Left lung (tissue), 10 donors: Measurements from ENCODE around the gene SSC5D. TPM values are rescaled to one million over a fixed set of nuclear protein-coding genes. Genes with fewer than 3 reads are reported as not detected.

ENCODE experiments used
- ATAC-seq: fragments of 200-7000 bp; cut with Tn5 transposase; one replicate; pipeline ENCODE4 v1.9.1; 2020; ENCODE audit warnings: moderate library complexity
- DNase-seq, 4 donors: peaks; one replicate each; pipeline ENCODE4 v3.0.0-alpha.2; 2013 to 2020
- H3K27ac ChIP-seq, 2 donors: fragments of 200-600 bp; sonication (generic) in 1 of 2; one replicate each; pipeline versions ENCODE4 v1.5.0 to v1.8.0; 2020 to 2021
- H3K27me3 ChIP-seq, 2 donors: fragments of 200-600 bp; sonication (generic) in 1 of 2; one replicate each; pipeline versions ENCODE4 v1.5.0 to v1.8.0; 2020 to 2021
- H3K36me3 ChIP-seq, 2 donors: fragments of 200-600 bp; sonication (generic) in 1 of 2; one replicate each; pipeline versions ENCODE4 v1.5.0 to v1.8.0; 2020 to 2021
- H3K4me1 ChIP-seq, 2 donors: fragments of 200-600 bp; one replicate each; pipeline ENCODE4 v1.8.0; 2021
- H3K4me3 ChIP-seq, 2 donors: fragments of 200-600 bp; sonication (generic) in 1 of 2; one replicate each; pipeline versions ENCODE4 v1.5.0 to v1.8.0; 2020 to 2021; ENCODE audit warnings: mild to moderate bottlenecking in 1 of 2
- H3K9me3 ChIP-seq, 2 donors: fragments of 200-600 bp; sonication (generic) in 1 of 2; one replicate each; pipeline versions ENCODE4 v1.5.0 to v1.8.0; 2020 to 2021
- intact Hi-C, 2 donors: fragments of 100-400 bp; cut with DNase I; formaldehyde crosslinking; loops; one replicate each; pipeline versions ENCODE4 v1.11.2 to v1.14.2; 2022
- polyA plus RNA-seq, 6 donors: library from polyadenylated mRNA; unstranded; fragments of 120-200 nt; gene quantifications; one replicate each; pipeline ENCODE4 v1.2.1, GENCODE V29; 2013; ENCODE audit not compliant: insufficient read length in 6 of 6
- total RNA-seq, 2 donors: library from RNA; stranded (reverse); fragmentation: NEBNext Ultra II Directional; extraction: Animal tissue kit (Norgen Biotek cat#: 25700); gene quantifications; one replicate each; pipeline ENCODE4 v1.2.1, GENCODE V29; 2021
- TF ChIP-seq, protein P1 (sequence below), 2 donors: fragments of 200-600 bp; sonication (generic) in 1 of 2; IDR thresholded peaks; one replicate each; pipeline versions ENCODE4 v1.5.0 to v1.8.0; 2021; ENCODE audit warnings: antibody characterized with exemption in 2 of 2
- donor health status: DM: no; HTN: yes; CAD: no.
- donor health status: DM: no; HTN: no; CAD: no.

Gene SSC5D
- total and polyA plus RNA-seq, 8 donors: 4.1 to 45.9 (median 8.0) TPM

DNA sequence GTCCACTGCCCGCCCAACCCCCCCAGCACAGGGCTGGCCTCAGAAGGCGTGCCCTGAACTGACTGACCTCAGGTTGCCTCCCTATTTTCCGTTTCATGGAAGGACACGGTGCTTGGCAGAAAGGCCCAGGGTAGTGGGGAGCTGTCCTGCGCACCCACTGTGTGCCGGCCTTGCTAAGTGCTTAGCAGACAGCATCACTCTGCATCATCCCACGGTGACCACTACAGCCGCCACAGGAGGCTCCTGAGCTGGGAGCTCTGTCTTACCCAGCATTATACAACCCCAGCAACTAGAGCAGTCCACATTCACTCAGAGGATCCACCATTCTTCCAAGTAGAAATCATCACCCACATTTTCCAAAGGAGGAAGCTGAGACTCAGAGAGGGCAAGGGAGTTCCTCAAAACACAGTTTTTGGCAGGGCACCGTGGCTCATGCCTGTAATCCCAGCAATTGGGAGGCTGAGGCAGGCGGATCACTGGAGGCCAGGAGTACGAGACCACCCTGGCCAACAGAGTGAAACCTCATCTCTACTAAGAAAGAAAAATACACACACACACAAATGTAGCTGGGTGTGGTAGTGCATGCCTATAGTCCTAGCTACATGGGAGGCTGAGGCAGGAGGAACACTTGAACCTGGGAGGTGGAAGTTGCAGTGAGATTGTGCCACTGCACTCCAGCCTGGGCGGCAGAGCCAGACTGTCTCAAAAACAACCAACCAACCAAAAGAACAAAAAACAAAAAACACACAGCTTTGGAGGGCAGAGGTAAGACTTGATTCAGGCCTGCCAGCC, 47.1 kb downstream of the SSC5D start:
- ATAC-seq: no peak
- no peak for DNase-seq

DNA sequence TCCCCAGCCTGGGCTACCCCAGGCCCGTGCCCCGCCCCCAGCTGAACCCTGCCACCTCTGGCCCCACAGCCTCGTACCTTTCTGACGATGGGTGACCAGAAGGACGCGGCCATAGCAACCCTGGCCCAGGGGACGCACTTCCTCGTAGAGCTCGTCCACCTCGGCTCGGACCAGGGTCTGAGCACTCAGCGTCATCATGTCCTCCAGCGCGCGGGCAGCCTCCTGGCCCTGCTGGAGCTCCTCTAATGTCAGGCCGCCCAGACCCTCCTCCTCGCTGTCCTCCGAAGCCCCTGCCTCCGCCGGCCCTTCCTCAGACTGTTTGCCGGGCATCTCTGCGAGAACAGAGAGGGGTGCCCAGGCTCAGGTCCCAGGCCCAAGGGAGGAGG, 47.7 kb downstream of the SSC5D start:
- TF ChIP-seq, protein P1, sequence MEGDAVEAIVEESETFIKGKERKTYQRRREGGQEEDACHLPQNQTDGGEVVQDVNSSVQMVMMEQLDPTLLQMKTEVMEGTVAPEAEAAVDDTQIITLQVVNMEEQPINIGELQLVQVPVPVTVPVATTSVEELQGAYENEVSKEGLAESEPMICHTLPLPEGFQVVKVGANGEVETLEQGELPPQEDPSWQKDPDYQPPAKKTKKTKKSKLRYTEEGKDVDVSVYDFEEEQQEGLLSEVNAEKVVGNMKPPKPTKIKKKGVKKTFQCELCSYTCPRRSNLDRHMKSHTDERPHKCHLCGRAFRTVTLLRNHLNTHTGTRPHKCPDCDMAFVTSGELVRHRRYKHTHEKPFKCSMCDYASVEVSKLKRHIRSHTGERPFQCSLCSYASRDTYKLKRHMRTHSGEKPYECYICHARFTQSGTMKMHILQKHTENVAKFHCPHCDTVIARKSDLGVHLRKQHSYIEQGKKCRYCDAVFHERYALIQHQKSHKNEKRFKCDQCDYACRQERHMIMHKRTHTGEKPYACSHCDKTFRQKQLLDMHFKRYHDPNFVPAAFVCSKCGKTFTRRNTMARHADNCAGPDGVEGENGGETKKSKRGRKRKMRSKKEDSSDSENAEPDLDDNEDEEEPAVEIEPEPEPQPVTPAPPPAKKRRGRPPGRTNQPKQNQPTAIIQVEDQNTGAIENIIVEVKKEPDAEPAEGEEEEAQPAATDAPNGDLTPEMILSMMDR (IDR thresholded peaks at IDR 0.05): no peak
- intact Hi-C loops: no loop called here
- no peak for ATAC-seq
- DNase-seq: no peak
- Histone ChIP-seq H3K27me3 (peaks cover 0 to 6% of the 10 kb centered on the region in 2 donors), H3K4me1 (no peaks in the 10 kb centered on the region), H3K27ac (no peak overlapping the region), H3K36me3 (no peaks in the 10 kb centered on the region), H3K9me3 (no peaks in the 10 kb centered on the region), H3K4me3 (no peak overlapping the region)

More for the DNA sequence above, 47.1 kb downstream of the SSC5D start:
- H3K27me3 ChIP-seq: no peaks in the 10 kb centered on the region
- H3K27ac ChIP-seq: no peak overlapping the region
- TF ChIP-seq, protein P1 (IDR thresholded peaks at IDR 0.05): no peak
- no peak overlapping the region for H3K4me3 ChIP-seq
- no peaks in the 10 kb centered on the region for H3K4me1 ChIP-seq
- intact Hi-C loops: no loop called here
- no peaks in the 10 kb centered on the region for H3K9me3 ChIP-seq
- no peaks in the 10 kb centered on the region for H3K36me3 ChIP-seq

DNA sequence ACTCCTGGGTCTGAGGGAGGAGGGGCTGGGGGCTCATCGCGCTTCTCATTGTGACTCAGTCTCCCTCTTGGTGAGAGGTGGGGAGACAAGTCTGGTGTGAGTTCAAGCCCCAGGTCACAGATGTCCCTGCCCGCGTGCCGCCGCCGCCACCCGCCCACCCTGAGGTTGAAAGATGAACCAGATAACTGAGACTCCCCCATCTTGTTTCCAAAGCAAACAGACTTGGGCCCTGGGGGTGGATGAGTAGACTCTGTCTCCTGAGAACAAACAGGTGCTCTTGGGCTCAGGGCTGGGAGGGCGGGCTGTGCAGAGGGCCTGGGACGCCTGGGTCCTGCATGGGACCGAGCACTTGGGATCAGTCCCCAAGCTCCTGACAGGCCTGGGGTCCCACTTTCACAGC, 48.1 kb downstream of the SSC5D start:
- ATAC-seq (no peak), DNase-seq (no peak)
- no peak overlapping the region for H3K27ac ChIP-seq
- no peak overlapping the region for H3K4me3 ChIP-seq
- no peaks in the 10 kb centered on the region for H3K9me3 ChIP-seq
- TF ChIP-seq, protein P1 (IDR thresholded peaks at IDR 0.05): no peak
- no peaks in the 10 kb centered on the region for H3K4me1 ChIP-seq
- H3K36me3 ChIP-seq: no peaks in the 10 kb centered on the region
- intact Hi-C loops: no loop called here
- peaks cover 0 to 10% of the 10 kb centered on the region in 2 donors for H3K27me3 ChIP-seq

DNA sequence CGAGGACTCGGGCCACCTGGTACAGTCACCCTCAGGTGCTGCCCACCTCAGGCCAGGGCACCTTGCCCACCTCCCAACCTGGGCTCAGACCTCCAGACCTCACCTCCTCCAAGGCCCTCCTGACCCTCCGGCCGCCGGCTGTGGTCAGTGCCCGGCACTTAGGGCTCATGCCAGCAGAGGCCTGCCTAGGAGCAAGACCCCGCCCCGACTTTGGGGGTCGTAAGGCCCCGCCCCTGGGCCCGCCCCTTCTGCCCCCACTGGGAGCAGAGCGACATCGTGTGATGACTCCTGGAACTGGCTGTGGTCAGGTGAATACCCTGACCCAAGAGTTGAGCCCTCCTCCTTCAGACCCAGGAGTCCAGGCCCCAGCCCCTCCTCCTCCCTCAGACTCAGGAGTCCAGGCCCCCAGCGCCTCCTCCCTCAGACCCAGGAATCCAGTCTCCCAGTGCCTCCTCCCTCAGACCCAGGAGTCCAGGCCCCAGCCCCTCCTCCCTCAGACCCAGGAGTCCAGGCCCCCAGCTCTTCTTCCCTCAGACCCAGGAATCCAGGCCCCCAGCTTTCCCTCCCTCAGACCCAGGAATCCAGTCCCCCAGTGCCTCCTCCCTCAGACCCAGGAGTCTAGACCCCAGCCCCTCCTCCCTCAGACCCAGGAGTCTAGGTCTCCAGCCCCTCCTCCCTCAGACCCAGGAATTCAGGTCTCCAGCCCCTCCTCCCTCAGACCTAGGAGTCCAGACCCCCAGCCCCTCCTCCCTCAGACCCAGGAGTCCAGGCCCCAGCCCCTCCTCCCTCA, 48.9 kb downstream of the SSC5D start, which contains the start of gene SBK2:
SBK2 (minus strand) TSS at position 183 of the 790 bp plus-strand sequence. CDS start 839 bp downstream, outside the sequence.
- no peak for ATAC-seq

More for the DNA sequence above, 48.9 kb downstream of the SSC5D start, which contains the start of gene SBK2:
- intact Hi-C loops: no loop called here
- TF ChIP-seq, protein P1 (IDR thresholded peaks at IDR 0.05): no peak
- no peak within 1 kb of the TSS for H3K27ac ChIP-seq
- no peak within 1 kb of the TSS for H3K4me3 ChIP-seq
- peaks cover 0 to 12% of the 10 kb centered on the region in 2 donors for H3K27me3 ChIP-seq
- no peaks in the 10 kb centered on the region for H3K36me3 ChIP-seq
- DNase-seq: no peak
- H3K4me1 ChIP-seq: no peaks in the 10 kb centered on the region
- no peaks in the 10 kb centered on the region for H3K9me3 ChIP-seq
